ENCODE measurements around the gene NOTCH1. TPM values are rescaled to one million over a fixed set of nuclear protein-coding genes. Genes with fewer than 3 reads are reported as not detected.

Gene NOTCH1
- total RNA-seq, 1 experiment from 2014 or later: 17.7 TPM

GRCh38 chr9:136578915-136579649, 33.2 kb upstream of the NOTCH1 start:
- BruUV-seq (replicated peaks): no TSS peak
- Mint-ChIP-seq H3K27ac (ENCODE audit: unreplicated experiment) (no peak overlapping the region), H3K4me3 (ENCODE audit: low read depth, unreplicated experiment) (no peak overlapping the region), H3K27me3 (ENCODE audit: unreplicated experiment) (peaks cover 13% of the 10 kb centered on the region), H3K9me3 (ENCODE audit: low read depth, unreplicated experiment) (no peaks in the 10 kb centered on the region), H3K36me3 (ENCODE audit: insufficient read depth, unreplicated experiment) (peaks cover 5% of the 10 kb centered on the region), H3K4me1 (ENCODE audit: low read depth, unreplicated experiment) (peaks cover 21% of the 10 kb centered on the region)
- intact Hi-C loops (cut with micrococcal nuclease; ENCODE audit: unreplicated experiment): no loop called here
- CTCF ChIA-PET: interaction anchor here (0.8 kb wide), 1 partner anchor 17 kb away, joined by 8 read pairs; no protein-coding TSS in a partner anchor
- DNase-seq: peak; percentile 26
- no peak for TF ChIP-seq CTCF (IDR thresholded peaks at IDR 0.05; ENCODE audit: unreplicated experiment)

- intact Hi-C loops (cut with micrococcal nuclease; ENCODE audit: unreplicated experiment): no loop called here
These were observed 32.7 kb upstream of the NOTCH1 start for GRCh38 chr9:136578626-136578914.

GRCh38 chr9:136577941-136578625, 32.2 kb upstream of the NOTCH1 start:
- Mint-ChIP-seq H3K27me3 (ENCODE audit: unreplicated experiment) (peaks cover 13% of the 10 kb centered on the region), H3K4me3 (ENCODE audit: low read depth, unreplicated experiment) (no peak overlapping the region), H3K4me1 (ENCODE audit: low read depth, unreplicated experiment) (peaks cover 21% of the 10 kb centered on the region), H3K36me3 (ENCODE audit: insufficient read depth, unreplicated experiment) (peaks cover 5% of the 10 kb centered on the region), H3K9me3 (ENCODE audit: low read depth, unreplicated experiment) (no peaks in the 10 kb centered on the region), H3K27ac (ENCODE audit: unreplicated experiment) (no peak overlapping the region)
- CTCF ChIA-PET: no interaction called here
- intact Hi-C loops (cut with micrococcal nuclease; ENCODE audit: unreplicated experiment): no loop called here
- DNase-seq: no peak
- TF ChIP-seq CTCF (IDR thresholded peaks at IDR 0.05; ENCODE audit: unreplicated experiment): no peak
- BruUV-seq (replicated peaks): no TSS peak

More at GRCh38 chr9:136578626-136578914, 32.7 kb upstream of the NOTCH1 start:
- CTCF ChIA-PET: no interaction called here
- TF ChIP-seq CTCF (IDR thresholded peaks at IDR 0.05; ENCODE audit: unreplicated experiment): no peak
- H3K9me3 Mint-ChIP-seq (ENCODE audit: low read depth, unreplicated experiment): no peaks in the 10 kb centered on the region
- H3K27me3 Mint-ChIP-seq (ENCODE audit: unreplicated experiment): peaks cover 13% of the 10 kb centered on the region
- H3K36me3 Mint-ChIP-seq (ENCODE audit: insufficient read depth, unreplicated experiment): peaks cover 5% of the 10 kb centered on the region
- no peak overlapping the region for H3K4me3 Mint-ChIP-seq (ENCODE audit: low read depth, unreplicated experiment)
- no peak overlapping the region for H3K27ac Mint-ChIP-seq (ENCODE audit: unreplicated experiment)
- no TSS peak for BruUV-seq (replicated peaks)
- peaks cover 21% of the 10 kb centered on the region for H3K4me1 Mint-ChIP-seq (ENCODE audit: low read depth, unreplicated experiment)
- no peak for DNase-seq

- peak; percentile 53 for DNase-seq
- no peaks in the 10 kb centered on the region for H3K9me3 Mint-ChIP-seq (ENCODE audit: low read depth, unreplicated experiment)
These were observed 30.4 kb upstream of the NOTCH1 start for GRCh38 chr9:136576269-136576626.

More at GRCh38 chr9:136576269-136576626, 30.4 kb upstream of the NOTCH1 start:
- Mint-ChIP-seq H3K27me3 (ENCODE audit: unreplicated experiment) (peaks cover 13% of the 10 kb centered on the region), H3K4me1 (ENCODE audit: low read depth, unreplicated experiment) (peaks cover 21% of the 10 kb centered on the region), H3K27ac (ENCODE audit: unreplicated experiment) (no peak overlapping the region), H3K4me3 (ENCODE audit: low read depth, unreplicated experiment) (no peak overlapping the region), H3K36me3 (ENCODE audit: insufficient read depth, unreplicated experiment) (peaks cover 5% of the 10 kb centered on the region)
- TF ChIP-seq CTCF (IDR thresholded peaks at IDR 0.05; ENCODE audit: unreplicated experiment): no peak
- BruUV-seq (replicated peaks): no TSS peak
- CTCF ChIA-PET: interaction anchor here (0.7 kb wide), 1 partner anchor 736 kb away, joined by 4 read pairs; no protein-coding TSS in a partner anchor
- intact Hi-C loops (cut with micrococcal nuclease; ENCODE audit: unreplicated experiment): no loop called here
